HG03565 (cell line): Measurements from ENCODE around the gene MEGF11.
"Not testable (repeated sequence)": the region's sequence is repeated elsewhere in the genome, so short reads cannot be mapped to it uniquely, and the experiment has no call there.

ENCODE experiments used
- ATAC-seq: cut with Tn5 transposase; IDR thresholded peaks from one replicate; pipeline ENCODE4 v1.9.1; 2021; ENCODE audit warnings: mild to moderate bottlenecking, moderate library complexity; ENCODE audit not compliant: unreplicated experiment

Gene MEGF11

DNA sequence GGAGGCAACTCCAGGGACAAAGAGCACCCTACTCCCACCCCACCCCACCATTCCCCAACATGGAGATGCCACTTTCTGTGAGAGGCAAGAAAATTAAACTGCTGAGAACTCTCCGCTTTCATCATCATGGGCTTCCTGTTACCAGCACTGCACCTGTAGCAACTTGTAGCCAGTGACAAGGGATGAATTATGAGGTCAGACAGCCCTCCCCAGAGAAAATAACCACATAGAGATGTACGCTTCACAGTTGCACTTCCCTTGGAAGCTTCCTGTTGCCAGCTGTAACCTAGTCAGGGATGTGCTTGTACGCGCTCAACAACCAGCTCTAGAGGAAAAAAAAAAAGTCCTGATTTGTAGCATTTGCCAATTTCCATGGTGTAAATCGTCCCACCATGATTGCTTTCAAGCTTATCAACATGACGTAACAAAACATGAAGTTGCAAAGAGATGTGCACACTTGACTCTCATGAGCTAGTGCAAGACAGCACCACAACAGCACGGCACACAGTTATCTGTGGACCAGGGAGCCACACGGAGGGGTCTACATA lies 238.8 kb downstream of the MEGF11 start:
- ATAC-seq: no peak

DNA sequence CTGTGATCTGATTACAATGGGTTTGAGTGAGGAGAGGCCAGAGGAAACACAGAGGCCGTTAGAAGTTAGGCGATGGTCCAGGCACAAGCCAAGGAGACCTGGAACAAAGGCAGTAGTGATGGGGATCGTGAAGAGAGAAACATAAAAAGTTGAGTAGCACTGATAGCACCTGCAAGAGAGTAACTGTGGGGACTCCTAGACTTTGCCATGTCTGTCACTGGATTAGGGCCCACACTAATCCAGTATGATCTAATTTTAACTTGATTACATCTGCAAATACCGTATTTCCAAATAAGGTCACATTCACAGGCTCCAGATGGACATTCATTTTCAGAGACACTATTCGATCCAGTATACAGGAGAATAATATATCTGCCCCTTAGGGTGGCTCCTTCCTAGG lies 239.5 kb downstream of the MEGF11 start:
- ATAC-seq: no peak

GRCh38 chr15:66008940-66009562 lies 244.5 kb downstream of the MEGF11 start:
- no peak for ATAC-seq

- no peak for ATAC-seq
Observed at GRCh38 chr15:66007663-66008262, 245.8 kb downstream of the MEGF11 start.

- ATAC-seq: no peak
Observed at GRCh38 chr15:66006986-66007385, 246.6 kb downstream of the MEGF11 start.

DNA sequence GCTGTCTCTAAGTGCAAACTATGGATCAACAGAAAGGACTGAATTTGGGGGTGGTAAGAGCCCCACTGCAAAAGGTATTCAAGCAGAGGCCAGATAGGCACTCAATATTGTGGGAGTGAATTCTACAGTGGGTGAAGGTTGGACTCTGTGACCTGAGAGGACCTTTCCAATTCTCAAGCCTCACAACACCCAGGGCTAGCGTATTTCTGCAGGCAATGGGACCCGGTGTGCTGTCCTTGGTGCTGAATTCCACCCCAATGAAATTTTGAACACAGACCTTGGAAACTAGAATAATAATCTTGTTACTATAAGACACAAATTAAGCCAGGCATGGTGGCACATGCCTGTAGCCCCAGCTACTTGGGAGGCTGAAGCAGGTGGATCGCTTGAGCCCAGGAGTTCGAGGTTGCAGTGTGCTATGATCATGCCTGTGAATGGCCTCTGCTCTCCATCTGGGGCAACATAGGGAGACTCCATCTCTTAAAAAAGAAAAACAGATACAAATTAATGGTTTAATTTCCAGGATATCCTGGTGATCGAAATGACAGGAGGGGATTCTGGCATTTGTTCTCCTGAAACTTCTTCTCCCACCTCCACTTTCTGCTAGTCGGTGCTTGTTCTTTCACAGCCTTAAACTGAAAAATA lies 248.8 kb downstream of the MEGF11 start:
- ATAC-seq: no peak

GRCh38 chr15:66003129-66003528 lies 250.4 kb downstream of the MEGF11 start:
- ATAC-seq: not testable (repeated sequence)

DNA sequence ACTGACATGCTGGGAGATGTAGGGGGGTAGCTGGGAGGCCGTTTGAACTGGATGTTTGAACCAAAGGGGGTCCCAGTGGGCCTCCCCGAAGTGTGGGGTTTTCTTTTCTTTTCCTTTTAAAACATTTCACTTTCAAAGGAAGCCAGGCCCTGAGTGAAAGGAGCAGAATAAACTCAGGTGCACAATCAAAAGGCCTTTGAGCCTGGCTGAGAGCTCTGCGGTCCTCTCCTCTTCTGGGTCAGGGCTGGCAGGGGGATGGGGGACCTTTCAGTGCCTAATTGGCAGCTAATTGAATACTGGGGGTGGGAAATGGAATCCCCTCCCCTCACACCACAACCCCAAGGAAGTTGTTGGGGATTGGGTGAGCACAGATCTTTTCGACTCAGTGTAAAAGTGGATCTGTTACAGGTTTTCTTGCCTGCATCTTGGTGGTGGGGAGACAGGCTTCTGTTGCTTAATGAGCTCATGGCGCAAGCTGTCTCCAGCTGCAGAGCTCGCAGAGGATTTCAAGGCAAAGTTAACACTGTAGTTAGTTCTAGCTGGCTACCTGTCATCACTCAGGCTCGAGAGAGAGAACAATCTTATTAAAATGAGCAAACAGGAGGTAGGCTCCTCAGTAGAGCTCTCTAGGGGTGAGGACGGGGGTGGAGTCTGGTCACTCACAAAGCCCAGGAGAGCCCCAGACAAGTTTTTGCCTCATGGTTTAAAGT lies 251.7 kb downstream of the MEGF11 start:
- ATAC-seq: no peak

DNA sequence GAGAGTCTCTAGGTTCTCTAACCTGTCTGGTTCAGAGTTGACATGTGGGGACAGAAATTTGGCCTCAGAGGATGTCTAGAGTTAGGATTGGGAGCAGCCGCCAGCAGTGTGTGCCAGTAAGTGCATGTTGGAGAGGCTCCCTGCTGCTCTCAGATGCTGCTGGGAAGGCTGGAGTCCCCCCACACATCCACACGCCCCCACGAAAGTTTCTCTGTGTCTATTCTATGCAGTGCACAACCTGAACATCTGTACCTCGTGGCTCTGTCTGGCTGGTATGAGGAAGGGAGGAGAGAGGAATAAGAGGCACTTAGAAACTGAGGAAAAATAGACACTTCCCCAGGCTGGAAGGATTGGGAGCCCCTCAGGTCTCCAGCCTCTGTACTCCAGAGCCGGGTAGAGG lies 252.5 kb downstream of the MEGF11 start:
- ATAC-seq: no peak

DNA sequence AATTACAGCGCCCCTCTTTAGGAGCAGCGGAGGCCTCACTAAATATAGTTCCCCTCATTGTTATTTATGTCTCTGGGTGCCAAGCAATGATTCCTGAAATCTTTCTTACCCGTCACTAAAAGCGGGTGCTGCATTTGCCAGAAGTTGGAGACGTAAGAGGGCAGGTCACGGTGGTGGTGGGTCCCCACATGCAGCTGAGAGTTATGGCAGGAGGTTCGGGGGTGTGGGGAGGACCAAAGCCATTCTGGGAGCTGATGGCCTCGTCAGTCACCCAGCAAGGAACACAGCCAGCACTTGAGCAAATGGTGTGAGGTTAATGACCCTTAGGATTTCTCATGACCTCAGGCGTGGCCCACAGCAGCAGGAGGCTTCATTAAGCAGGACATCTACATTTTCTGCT lies 255.1 kb downstream of the MEGF11 start:
- ATAC-seq: no peak

DNA sequence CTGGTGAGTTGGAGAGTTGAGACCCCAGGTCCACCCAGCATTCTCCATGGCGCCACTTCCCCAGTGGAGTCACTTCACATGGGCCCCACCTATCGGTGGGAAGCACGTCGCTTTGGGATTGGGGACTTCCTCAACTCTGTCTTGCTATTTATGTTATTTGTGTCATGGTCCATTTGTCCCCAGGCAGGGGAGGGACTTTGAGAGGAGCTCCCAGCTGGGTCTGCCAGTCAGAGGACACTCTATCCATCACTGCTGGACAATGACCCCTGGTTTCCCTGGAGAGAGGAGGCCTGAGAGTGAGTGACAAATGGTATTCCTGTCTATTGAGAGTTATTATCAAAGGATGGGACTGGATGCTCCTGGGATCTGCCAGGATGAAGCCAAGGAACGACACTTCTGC lies 256.6 kb downstream of the MEGF11 start:
- ATAC-seq: no peak

GRCh38 chr15:65994832-65995231 lies 258.7 kb downstream of the MEGF11 start:
- ATAC-seq: no peak

- no peak for ATAC-seq
Observed at GRCh38 chr15:65993762-65994161, 259.8 kb downstream of the MEGF11 start.

DNA sequence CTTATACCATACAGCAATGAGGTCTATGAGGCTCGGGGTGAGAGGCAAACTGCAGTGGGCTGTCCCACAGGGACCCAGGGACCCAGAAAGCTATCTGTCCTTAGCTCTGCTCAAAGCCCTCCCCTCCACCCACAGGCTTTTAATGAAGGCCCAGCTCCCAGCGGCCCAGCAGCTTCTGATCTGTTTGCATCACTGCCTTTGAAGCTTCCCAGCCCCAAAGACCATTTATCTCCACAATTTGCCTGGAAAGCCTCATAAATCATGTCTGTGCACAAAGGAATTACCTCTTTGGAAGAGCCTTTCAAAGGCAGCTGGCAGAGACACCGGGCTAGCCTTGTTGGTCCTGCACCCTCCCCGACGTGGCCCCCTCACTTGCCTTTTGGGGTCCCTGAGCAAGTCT lies 260.3 kb downstream of the MEGF11 start:
- no peak for ATAC-seq

DNA sequence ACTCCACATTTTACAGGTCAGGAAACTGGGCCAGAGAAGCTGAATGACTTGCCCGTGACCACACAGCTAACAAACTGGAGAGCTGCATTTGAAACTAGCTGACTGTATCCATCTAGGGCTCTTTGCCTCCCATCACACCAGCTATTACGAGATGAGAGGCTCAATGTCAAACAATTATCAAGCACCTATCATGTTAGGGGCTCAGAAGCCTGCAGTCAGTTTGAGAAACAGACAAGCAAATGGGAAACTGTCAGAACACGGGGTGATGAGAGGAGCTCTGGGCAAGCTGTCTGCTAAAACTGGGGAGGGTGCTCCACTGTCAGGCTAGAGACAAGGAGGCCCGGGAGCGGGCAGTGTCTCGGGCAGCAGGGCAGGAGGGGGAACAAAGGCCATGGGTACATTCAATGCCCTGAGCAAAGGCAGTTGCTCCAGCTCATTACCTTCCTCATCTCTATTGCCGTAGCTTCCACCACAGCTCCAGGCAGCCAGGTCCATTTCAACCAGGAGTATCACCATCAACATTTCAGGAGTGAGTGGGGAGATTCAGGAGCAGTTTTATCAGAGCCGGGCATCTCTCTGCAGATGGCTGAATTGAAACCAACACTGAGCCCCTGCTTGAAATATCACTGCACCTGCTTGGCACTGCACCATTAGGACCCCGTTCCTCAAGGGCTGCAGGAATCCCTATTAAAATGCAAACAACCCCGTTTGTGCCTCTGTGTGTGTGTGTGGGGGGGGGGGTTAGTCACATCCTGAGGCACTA lies 261.6 kb downstream of the MEGF11 start:
- ATAC-seq: no peak

DNA sequence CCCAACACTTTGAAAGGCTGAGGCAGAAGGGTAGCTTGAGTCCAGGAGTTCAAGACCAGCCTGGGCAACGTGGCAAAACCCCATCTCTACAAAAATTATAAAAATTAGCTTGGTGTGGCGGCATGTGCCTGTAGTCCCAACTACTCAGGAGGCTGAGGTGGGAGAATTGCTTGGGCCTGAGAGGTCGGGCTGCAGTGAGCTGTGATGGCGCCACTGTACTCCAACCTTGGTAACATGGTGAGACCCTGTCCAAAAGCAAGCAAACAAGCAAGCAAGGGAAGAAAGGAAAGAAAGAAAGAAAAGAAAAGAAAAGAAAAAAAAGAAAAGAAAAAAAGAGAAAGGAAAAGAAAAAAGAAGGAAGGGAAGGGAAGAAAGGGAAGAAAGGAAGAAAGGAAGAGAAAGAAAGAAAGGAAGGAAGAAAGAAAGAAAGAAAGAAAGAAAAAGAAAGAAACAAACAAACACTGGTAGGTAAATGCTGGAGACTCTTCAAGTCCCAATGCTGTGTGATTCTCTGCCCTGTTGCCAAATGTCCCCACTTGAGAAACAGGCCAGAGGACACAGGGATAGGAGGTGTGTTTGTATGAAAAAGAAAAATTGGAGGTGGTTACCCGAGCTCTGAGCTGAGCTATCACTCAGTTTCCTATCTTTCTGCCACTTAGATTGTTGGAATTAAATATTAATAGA lies 263.1 kb downstream of the MEGF11 start:
- no peak for ATAC-seq

DNA sequence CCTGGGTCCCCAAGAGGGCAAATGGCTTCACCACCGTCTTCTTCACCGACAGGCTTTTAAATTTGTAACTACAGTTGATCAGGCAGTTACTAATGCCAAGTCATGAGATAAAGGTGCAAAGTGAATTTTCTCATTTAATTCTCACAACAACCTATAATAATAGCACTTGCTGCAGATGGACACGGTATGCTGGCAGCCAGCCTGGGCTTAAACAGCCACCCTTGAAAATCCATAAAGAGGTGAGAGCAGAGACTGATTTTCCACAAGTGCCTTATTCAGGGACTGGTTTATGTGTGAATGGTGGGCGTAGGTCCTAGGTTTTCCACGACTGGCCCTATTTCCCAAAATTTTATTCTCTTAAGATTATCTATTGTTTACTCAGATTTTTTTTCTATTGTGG lies 266.4 kb downstream of the MEGF11 start:
- ATAC-seq: no peak

DNA sequence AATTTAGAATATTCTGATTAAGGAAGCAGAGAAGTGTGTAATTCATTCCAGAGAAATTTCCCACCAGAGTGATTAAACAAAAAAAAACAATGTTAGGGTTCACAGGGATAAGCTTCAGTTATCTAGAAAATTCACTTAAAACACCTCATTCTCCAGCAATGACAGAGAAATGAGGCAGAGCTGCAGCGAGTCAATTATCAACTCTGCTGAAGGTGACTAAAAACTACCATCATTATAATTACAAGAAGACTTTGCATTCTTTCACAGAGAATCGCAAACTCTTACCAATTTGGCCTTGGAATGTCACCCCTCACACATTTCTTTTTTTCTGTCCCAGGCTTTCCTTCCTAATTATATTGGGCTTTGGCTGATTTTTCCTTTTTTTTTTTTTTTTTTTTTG lies 267.1 kb downstream of the MEGF11 start:
- no peak for ATAC-seq

DNA sequence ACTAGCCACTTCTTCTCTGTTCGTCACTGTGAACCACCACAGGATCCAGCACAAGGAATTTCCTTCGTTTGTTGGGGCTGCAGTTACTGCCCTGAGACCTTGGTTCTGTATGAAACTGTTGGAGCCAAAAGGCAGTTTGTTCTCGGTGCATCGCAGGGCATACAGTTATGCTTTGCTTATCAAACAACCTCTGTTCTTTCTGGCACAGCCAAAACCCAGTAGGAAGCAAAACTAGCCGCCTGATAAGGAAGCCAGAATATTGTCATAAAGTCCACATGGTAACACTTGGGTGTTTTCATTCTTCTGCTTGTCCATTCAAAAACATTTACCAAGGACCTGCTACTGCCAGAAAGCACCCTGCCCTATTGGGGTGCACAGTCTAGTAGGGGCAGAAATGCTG lies 268.2 kb downstream of the MEGF11 start:
- ATAC-seq: no peak

GRCh38 chr15:65982627-65983322 lies 270.8 kb downstream of the MEGF11 start:
- ATAC-seq: no peak
